Prostate gland (tissue), 2 donors: Measurements from ENCODE around the gene DDX41. TPM values are rescaled to one million over a fixed set of nuclear protein-coding genes. Genes with fewer than 3 reads are reported as not detected.
A peak's percentile ranks its signal among the peaks of the same experiment; 100 is the strongest.

ENCODE experiments used
- DNase-seq: peaks from one replicate; pipeline ENCODE4 v3.0.0-alpha.2; 2019; ENCODE audit warnings: low spot score
- H3K27ac ChIP-seq, 2 donors: fragments of 200-600 bp; sonication (generic); 2 replicates each; pipeline ENCODE4 v1.5.1; 2017 to 2019
- H3K27me3 ChIP-seq: fragments of 200-600 bp; sonication (generic); replicated peaks from 2 replicates; pipeline ENCODE4 v1.5.1; 2019; ENCODE audit not compliant: insufficient read depth
- H3K36me3 ChIP-seq, 2 donors: fragments of 200-600 bp; sonication (generic); 1 replicate in 1 of 2; 2 replicates in 1 of 2; pipeline versions ENCODE4 v1.5.1 to v1.8.1; 2017 to 2019
- H3K4me1 ChIP-seq: fragments of 200-600 bp; sonication (generic); replicated peaks from 2 replicates; pipeline ENCODE4 v1.5.1; 2019
- H3K4me3 ChIP-seq, 2 donors: fragments of 200-600 bp; sonication (generic); 2 replicates each; pipeline ENCODE4 v1.5.1; 2017 to 2019
- H3K9me3 ChIP-seq: fragments of 200-600 bp; sonication (generic); 2 replicates; pipeline ENCODE4 v1.5.1; 2017
- POLR2A ChIP-seq: fragments of 450-650 bp; IDR thresholded peaks from one replicate; pipeline ENCODE4 v1.6.1; 2016; ENCODE audit warnings: antibody characterized with exemption, mild to moderate bottlenecking
- POLR2AphosphoS5 ChIP-seq: sonication (generic); formaldehyde crosslinking; IDR thresholded peaks from one replicate; pipeline ENCODE4 v1.6.1; 2017; ENCODE audit warnings: antibody characterized with exemption
- WGBS: methylation state at CpG from one replicate; pipeline ENCODE4 v1.1.5; 2018; 5-methylcytosine and 5-hydroxymethylcytosine counted together
- intact Hi-C: fragments of 100-400 bp; cut with DNase I; formaldehyde crosslinking; loops from one replicate; pipeline ENCODE4 v1.14.2; 2022
- total RNA-seq, 2 donors: library from RNA; depleted of rRNA; stranded (reverse); fragments of >200 nt; gene quantifications; one replicate each; pipeline ENCODE4 v1.1.0, GENCODE V29; 2016
- TF ChIP-seq, protein P1 (sequence below), 4 experiments: fragments of 200-600 bp in 2 of 4; fragments of 450-650 bp in 2 of 4; sonication (generic) in 2 of 4; IDR thresholded peaks; 1 replicate in 3 of 4; 2 replicates in 1 of 4; pipeline ENCODE4 v1.5.1; 2016 to 2019; ENCODE audit warnings: antibody characterized with exemption in 4 of 4, mild to moderate bottlenecking in 2 of 4, moderate library complexity in 2 of 4

Gene DDX41
- total RNA-seq, 2 donors from 2014 or later, result 126 to 139 TPM

DNA sequence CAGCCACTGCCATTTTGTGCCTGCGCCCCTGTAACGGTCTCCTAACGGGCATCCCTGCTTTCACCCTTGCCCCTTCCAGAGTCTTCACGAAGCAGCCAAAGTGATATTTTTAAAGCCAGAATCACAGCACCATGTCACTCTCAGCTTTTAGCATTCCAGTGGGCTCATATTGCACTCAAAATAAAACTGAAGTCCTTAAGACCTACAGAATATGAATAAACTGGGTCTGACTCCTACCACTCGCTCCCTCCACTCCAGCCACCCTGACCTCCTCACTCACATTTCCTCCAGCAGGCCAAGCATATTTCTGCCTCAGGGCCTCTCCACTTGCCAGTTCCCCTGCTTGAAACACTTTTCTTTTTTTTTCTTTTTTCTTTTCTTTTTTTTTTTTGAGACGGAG lies 16.9 kb downstream of the DDX41 start:
- H3K36me3 ChIP-seq, result no peaks in the 10 kb centered on the region
- WGBS, result 78% methylated on average over 6 of the region's 6 CpGs
- TF ChIP-seq, protein P1, sequence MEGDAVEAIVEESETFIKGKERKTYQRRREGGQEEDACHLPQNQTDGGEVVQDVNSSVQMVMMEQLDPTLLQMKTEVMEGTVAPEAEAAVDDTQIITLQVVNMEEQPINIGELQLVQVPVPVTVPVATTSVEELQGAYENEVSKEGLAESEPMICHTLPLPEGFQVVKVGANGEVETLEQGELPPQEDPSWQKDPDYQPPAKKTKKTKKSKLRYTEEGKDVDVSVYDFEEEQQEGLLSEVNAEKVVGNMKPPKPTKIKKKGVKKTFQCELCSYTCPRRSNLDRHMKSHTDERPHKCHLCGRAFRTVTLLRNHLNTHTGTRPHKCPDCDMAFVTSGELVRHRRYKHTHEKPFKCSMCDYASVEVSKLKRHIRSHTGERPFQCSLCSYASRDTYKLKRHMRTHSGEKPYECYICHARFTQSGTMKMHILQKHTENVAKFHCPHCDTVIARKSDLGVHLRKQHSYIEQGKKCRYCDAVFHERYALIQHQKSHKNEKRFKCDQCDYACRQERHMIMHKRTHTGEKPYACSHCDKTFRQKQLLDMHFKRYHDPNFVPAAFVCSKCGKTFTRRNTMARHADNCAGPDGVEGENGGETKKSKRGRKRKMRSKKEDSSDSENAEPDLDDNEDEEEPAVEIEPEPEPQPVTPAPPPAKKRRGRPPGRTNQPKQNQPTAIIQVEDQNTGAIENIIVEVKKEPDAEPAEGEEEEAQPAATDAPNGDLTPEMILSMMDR (IDR thresholded peaks at IDR 0.05), result no peak
- TF ChIP-seq POLR2A (no peak), POLR2AphosphoS5 (no peak)

GRCh38 chr5:177498013-177498787 lies 18.6 kb downstream of the DDX41 start:
- H3K4me1 ChIP-seq, result peaks cover 4% of the 10 kb centered on the region
- no peaks in the 10 kb centered on the region for H3K36me3 ChIP-seq
- peak overlapping the region; percentile 86 to 92 for H3K27ac ChIP-seq
- no peaks in the 10 kb centered on the region for H3K9me3 ChIP-seq
- TF ChIP-seq, protein P1 (IDR thresholded peaks at IDR 0.05), result no peak
- no peak for TF ChIP-seq POLR2AphosphoS5
- no peak for TF ChIP-seq POLR2A
- H3K27me3 ChIP-seq, result no peaks in the 10 kb centered on the region
- WGBS, result 17% methylated on average over 48 of the region's 48 CpGs
- peak overlapping the region; percentile 57 to 78 for H3K4me3 ChIP-seq
- no peak for DNase-seq
- intact Hi-C loops, result loop anchor here (2.0 kb wide), 1 partner anchor 43 kb away; no protein-coding TSS in a partner anchor

More for the DNA sequence above, 16.9 kb downstream of the DDX41 start:
- no peak overlapping the region for H3K27ac ChIP-seq
- intact Hi-C loops, result loop anchor here (2.0 to 5.0 kb wide), 2 partner anchors 45 to 108 kb away; no protein-coding TSS in a partner anchor
- peaks cover 4% of the 10 kb centered on the region for H3K4me1 ChIP-seq
- DNase-seq, result no peak
- H3K27me3 ChIP-seq, result no peaks in the 10 kb centered on the region
- H3K9me3 ChIP-seq, result no peaks in the 10 kb centered on the region
- H3K4me3 ChIP-seq, result no peak overlapping the region

DNA sequence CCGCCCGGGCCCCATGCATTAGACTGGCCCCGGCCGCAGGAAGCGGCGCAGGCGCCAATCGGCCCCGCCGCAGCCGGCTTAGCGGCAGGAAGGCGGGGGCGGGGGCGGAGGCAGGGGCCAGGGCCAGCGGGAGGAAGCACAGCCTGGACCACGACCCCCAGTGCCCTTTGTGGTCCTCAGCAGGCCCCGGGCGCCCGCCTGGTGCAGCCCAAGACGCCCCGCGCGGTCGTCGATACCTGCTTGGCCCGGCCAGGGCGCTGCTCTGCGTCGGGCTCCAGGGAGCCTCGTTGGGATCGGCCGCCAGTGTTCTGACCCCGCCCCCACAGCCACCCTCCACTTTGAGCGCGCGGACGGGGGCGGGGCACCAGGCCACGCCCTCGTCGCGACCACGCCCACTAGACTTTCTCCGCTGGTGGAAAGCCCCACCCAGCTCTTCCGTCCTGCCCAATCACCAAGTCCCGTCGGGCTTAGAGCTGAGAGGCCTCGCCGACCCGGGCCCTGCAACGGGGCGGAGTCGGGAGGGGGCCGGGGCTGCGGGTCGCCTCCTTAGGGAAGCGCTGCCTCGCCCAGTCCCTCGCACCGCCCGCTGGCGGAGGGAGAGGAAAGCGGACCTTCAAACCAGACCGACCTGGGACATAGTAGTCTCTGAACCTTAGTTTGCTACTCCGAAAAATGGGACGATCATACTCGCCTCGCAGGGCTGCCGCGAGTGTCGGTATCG lies 19.3 kb downstream of the DDX41 start, which contains the start of gene PDLIM7:
Gene PDLIM7 (minus strand): TSS at position 313 of the 721 bp plus-strand sequence. CDS start 1,092 bp downstream, outside the sequence.
- H3K9me3 ChIP-seq, result no peaks in the 10 kb centered on the region
- DNase-seq, result peak; percentile 95
- peak within 1 kb of the TSS; percentile 57 to 78 for H3K4me3 ChIP-seq
- no peaks in the 10 kb centered on the region for H3K36me3 ChIP-seq
- peak; percentile 95 for TF ChIP-seq POLR2AphosphoS5
- TF ChIP-seq, protein P1 (IDR thresholded peaks at IDR 0.05), result peak in 1 of 4 experiments; percentile 5
- TF ChIP-seq POLR2A, result peak; percentile 95
- no peaks in the 10 kb centered on the region for H3K27me3 ChIP-seq
- peak within 1 kb of the TSS; percentile 86 to 92 for H3K27ac ChIP-seq
- WGBS, result 1% methylated on average over 58 of the region's 73 CpGs
- H3K4me1 ChIP-seq, result peaks cover 4% of the 10 kb centered on the region
- intact Hi-C loops, result loop anchor here (2.0 kb wide), 1 partner anchor 43 kb away; no protein-coding TSS in a partner anchor

DNA sequence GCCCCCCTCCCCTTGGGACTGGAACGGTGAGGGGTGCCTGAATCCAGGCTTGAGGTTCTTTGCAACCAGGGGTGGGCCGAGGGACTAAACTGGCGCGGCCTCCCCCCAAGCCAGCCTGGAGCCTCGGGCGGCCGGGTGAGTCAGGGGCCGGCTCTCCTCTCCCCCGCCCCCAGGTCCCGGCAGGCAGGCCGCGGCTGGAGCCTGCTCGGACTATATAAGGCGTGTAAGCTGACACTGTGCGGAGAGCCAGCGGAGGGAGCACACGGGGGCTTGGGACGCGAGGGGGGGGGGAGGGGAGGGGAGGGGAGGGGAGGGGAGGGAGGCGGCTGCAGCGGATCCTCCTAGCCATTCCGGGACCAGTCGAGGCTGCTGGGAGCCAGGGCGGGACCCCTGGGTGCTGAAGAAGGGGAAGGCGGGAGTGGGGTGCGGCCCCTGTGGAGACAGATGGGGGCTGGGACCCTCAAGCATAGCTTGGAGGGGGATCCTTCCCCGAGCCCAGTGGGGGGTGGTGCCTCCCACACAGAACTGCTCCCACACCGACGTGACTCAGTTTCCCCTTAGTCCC lies 20.0 kb downstream of the DDX41 start:
- H3K27me3 ChIP-seq, result no peaks in the 10 kb centered on the region
- TF ChIP-seq POLR2A, result peak; percentile 53
- TF ChIP-seq, protein P1 (IDR thresholded peaks at IDR 0.05), result no peak
- peak overlapping the region; percentile 86 to 92 for H3K27ac ChIP-seq
- peak overlapping the region; percentile 57 to 78 for H3K4me3 ChIP-seq
- H3K36me3 ChIP-seq, result no peaks in the 10 kb centered on the region
- H3K9me3 ChIP-seq, result no peaks in the 10 kb centered on the region
- H3K4me1 ChIP-seq, result peaks cover 4% of the 10 kb centered on the region
- WGBS, result 4% methylated on average over 29 of the region's 29 CpGs
- DNase-seq, result peak; percentile 54
- intact Hi-C loops, result no loop called here
